Measurements from ENCODE around the gene B4GALNT1. TPM values are rescaled to one million over a fixed set of nuclear protein-coding genes. Genes with fewer than 3 reads are reported as not detected.

The B4GALNT1 gene
- total RNA-seq, 1 donor from 2014 or later, result 1.4 TPM

- DNase-seq (ENCODE audit: low spot score), result no peak
Observed at GRCh38 chr12:57586128-57586527, 46.9 kb downstream of the B4GALNT1 start.

DNA sequence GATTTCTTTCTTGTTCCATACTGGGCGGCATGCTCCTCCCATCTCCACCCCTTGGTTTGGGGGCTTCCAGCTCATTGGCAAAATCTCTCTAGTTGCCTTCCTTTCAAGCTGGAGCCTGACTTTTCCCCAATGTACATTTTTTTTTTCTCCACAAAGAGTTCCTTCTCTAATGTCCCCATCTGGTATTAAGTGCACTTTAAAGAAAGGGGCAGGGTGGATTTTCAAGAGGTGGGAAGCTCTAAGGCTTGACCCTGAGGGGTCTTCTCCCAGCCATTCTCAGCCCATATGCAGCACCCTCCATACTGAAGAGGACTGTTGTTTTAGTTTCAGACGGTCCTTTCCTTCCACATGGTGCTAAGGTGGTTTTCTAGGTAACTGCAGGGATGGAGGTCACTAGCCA lies 47.8 kb downstream of the B4GALNT1 start:
- no peak for DNase-seq (ENCODE audit: low spot score)

- DNase-seq (ENCODE audit: low spot score), result no peak
Observed at GRCh38 chr12:57584690-57585089, 48.3 kb downstream of the B4GALNT1 start.

DNA sequence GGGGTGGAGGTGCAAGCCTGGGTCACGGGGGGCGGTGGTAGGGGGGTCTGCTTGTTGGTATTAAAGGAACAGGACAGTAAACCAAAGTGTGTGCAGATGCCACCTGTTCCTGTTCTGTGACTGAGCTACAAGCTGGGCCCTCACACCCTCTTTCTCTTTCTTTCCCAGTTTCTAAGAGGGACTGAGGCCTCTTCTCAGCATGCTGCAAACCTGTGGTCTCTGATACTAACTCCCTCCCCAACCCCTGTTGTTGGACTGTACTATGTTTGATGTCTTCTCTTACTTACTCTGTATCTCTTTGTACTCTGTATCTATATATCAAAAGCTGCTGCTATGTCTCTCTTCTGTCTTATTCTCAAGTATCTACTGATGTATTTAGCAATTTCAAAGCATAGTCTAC lies 49.0 kb downstream of the B4GALNT1 start:
- no peak for DNase-seq (ENCODE audit: low spot score)

DNA sequence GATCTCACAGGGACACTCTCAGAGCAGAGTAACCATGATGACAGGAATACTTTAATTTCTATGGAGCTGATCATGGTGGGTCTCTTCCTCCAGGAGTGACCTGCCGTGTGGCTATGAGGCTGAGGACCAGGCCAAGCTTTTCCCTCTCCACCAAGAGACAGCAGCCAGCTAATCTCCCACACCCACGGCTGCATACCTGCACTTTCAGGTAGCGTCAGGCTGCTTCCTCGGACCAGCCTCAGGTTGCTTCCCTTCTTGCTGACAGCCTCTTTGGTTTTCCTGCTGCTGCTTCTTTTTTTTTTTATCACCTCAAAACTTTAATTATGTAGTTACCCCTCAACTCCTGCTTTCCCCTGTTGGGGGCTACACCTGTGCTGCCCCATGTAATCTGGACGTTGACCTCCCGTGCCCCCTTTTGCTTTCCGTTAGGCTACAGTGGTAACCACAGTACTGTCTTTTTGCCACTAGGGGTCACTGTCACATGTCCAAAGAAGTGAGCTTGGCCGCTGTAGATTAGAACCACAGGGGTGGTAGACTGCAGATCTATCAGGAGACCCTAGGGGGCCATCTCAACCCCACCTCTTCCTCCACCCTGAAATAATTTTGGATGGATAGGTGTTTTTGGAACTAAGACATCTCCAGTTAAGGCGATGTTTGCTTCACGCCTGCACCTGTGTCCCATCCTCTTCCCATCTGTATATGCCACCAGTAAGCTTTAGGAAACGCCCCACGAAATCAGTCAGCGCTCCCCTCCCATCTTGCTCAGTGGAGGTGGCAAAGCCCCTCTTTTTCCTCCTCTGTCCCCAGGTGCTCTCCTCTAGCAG lies 49.8 kb downstream of the B4GALNT1 start:
- DNase-seq (ENCODE audit: low spot score), result peak; percentile 83

- no peak for DNase-seq (ENCODE audit: low spot score)
Observed at GRCh38 chr12:57582440-57582839, 50.6 kb downstream of the B4GALNT1 start.

DNA sequence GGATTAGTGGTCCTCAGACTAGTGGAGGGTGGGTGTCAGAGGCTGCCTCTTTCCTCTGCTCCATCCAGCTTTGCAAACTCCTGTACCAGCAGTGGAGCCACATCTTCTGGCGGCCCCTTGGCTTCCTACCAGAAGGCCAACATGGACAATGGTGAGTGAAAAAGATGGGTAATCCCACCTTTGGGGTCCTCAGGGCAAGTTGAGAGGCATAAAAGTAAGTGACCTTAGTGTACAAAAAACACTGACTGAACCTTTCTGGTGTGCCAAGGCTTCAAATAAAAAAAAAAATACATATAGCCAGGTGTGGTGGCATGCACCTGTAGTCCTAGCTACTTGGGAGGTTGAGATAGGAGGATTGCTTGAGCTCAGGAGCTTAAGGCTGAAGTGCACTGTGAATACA lies 51.2 kb downstream of the B4GALNT1 start:
- DNase-seq (ENCODE audit: low spot score), result no peak

- no peak for DNase-seq (ENCODE audit: low spot score)
Observed at GRCh38 chr12:57580466-57580795, 52.6 kb downstream of the B4GALNT1 start.

DNA sequence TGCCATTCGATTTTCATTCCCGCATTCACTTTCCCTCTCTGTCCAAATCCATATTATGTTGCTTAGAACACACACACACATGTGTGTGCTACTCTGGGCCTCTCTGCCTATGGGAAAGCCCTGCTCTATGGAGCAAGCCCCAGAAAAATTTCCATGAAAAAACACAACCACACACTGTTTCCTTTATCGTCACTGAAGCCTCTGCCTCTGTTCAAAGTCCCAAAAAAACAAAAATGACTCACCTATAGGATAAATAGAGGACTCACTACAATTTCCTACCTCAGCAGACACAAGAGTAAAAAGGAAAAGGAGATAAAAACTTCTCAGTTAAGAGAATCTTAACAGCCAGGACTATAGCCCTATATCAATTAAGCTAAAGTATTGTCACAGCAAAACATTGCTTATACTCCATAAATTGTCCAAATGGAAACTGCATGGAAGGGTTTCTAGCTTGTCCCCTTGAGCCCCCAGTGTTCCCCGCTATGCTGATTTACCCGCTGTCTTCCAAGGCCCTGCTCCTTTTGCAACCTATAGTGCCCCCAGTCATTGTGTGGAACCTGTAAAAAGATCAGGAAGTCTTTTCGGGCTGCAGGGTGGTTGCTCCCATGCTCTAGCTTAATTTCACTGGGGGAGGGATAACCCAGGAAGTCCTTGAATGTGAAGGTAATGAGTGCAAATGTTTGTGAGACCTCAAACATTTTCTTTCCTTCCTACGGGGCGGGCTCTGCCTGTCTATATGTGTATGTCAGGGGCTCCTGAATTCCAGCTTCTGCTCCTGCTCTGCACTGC lies 53.1 kb downstream of the B4GALNT1 start:
- no peak for DNase-seq (ENCODE audit: low spot score)

GRCh38 chr12:57579011-57579410 lies 54.0 kb downstream of the B4GALNT1 start:
- no peak for DNase-seq (ENCODE audit: low spot score)

- DNase-seq (ENCODE audit: low spot score), result no peak
Observed at GRCh38 chr12:57577981-57578758, 54.8 kb downstream of the B4GALNT1 start.

DNA sequence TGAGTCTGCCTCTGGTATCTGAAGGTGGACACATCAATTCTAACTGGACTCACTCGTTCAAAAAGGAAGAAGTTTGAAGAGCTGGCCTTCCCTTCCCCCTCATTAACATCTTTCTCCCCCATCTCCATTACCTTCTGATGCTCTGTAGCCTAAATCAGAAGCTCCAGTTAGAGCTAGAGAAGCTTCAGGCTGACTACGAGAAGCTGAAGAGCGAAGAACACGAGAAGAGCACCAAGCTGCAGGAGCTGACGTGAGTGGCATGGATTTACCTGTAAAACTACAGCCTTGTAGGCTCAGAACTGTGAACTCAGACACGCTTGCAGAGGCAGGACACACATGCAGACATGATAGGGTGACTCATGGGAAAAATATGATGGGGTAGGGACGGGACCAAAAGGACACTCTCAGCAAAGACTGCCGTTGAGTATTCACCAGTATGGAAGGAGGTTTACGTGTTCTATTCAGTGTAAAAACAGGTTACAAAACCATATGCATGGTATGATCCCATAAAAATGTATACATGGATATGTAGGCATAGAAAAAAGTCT lies 56.3 kb downstream of the B4GALNT1 start:
- DNase-seq (ENCODE audit: low spot score), result no peak

Other genes starting within 250 kb of the B4GALNT1 start
- 3.9 TPM for gene R3HDM2, start 202.2 kb downstream of the B4GALNT1 start, total RNA-seq (ENCODE audit: insufficient read depth, low replicate concordance)
- not detected for gene INHBC, start 198.4 kb downstream of the B4GALNT1 start, total RNA-seq (ENCODE audit: insufficient read depth, low replicate concordance)
- gene INHBE, start 177.9 kb downstream of the B4GALNT1 start, total RNA-seq (ENCODE audit: insufficient read depth, low replicate concordance), result 1.4 TPM
- gene GLI1, start 173.4 kb downstream of the B4GALNT1 start, total RNA-seq (ENCODE audit: insufficient read depth, low replicate concordance), result 3.6 TPM
- 6.7 TPM for gene ARHGAP9, start 153.3 kb downstream of the B4GALNT1 start, total RNA-seq (ENCODE audit: insufficient read depth, low replicate concordance)
- gene MARS1, start 145.1 kb downstream of the B4GALNT1 start, total RNA-seq (ENCODE audit: insufficient read depth, low replicate concordance), result 41.7 TPM
- gene DDIT3, start 112.7 kb downstream of the B4GALNT1 start, total RNA-seq (ENCODE audit: insufficient read depth, low replicate concordance), result 20.7 TPM
- 1.9 TPM for gene MBD6, start 110.4 kb downstream of the B4GALNT1 start, total RNA-seq (ENCODE audit: insufficient read depth, low replicate concordance)
- gene DCTN2, start 86.0 kb downstream of the B4GALNT1 start, total RNA-seq (ENCODE audit: insufficient read depth, low replicate concordance), result 64.0 TPM
- 2.2 TPM for gene KIF5A, start 83.2 kb downstream of the B4GALNT1 start, total RNA-seq (ENCODE audit: insufficient read depth, low replicate concordance)
- 12.5 TPM for gene PIP4K2C, start 42.0 kb downstream of the B4GALNT1 start, total RNA-seq (ENCODE audit: insufficient read depth, low replicate concordance)
- 17.6 TPM for gene DTX3, start 28.4 kb downstream of the B4GALNT1 start, total RNA-seq (ENCODE audit: insufficient read depth, low replicate concordance)
- 101 TPM for gene ARHGEF25, start 21.8 kb downstream of the B4GALNT1 start, total RNA-seq (ENCODE audit: insufficient read depth, low replicate concordance)
- gene OS9, start 60.9 kb upstream of the B4GALNT1 start, total RNA-seq (ENCODE audit: insufficient read depth, low replicate concordance), result 150 TPM
- gene AGAP2, start 105.5 kb upstream of the B4GALNT1 start, total RNA-seq (ENCODE audit: insufficient read depth, low replicate concordance), result 1.4 TPM
- 50.1 TPM for gene TSPAN31, start 111.8 kb upstream of the B4GALNT1 start, total RNA-seq (ENCODE audit: insufficient read depth, low replicate concordance)
- 62.1 TPM for gene CDK4, start 119.1 kb upstream of the B4GALNT1 start, total RNA-seq (ENCODE audit: insufficient read depth, low replicate concordance)
- gene MARCHF9, start 121.9 kb upstream of the B4GALNT1 start, total RNA-seq (ENCODE audit: insufficient read depth, low replicate concordance), result 7.7 TPM
- not detected for gene CYP27B1, start 133.9 kb upstream of the B4GALNT1 start, total RNA-seq (ENCODE audit: insufficient read depth, low replicate concordance)
- not detected for gene METTL1, start 138.9 kb upstream of the B4GALNT1 start, total RNA-seq (ENCODE audit: insufficient read depth, low replicate concordance)
- 1.4 TPM for gene EEF1AKMT3, start 139.4 kb upstream of the B4GALNT1 start, total RNA-seq (ENCODE audit: insufficient read depth, low replicate concordance)
- gene TSFM, start 149.6 kb upstream of the B4GALNT1 start, total RNA-seq (ENCODE audit: insufficient read depth, low replicate concordance), result 7.0 TPM
- 7.0 TPM for gene AVIL, start 185.5 kb upstream of the B4GALNT1 start, total RNA-seq (ENCODE audit: insufficient read depth, low replicate concordance)
- 68.4 TPM for gene CTDSP2, start 213.5 kb upstream of the B4GALNT1 start, total RNA-seq (ENCODE audit: insufficient read depth, low replicate concordance)

Data from umbilical cord (tissue), 2 donors.